ENCODE results near the gene ADCY4. TPM values are rescaled to one million over a fixed set of nuclear protein-coding genes. Genes with fewer than 3 reads are reported as not detected.

ADCY4 gene
- total and polyA plus RNA-seq, 2 of the 8 experiments (the other 6 are each of a cell fraction or from before 2014, with no cell fraction given), result 0.27 to 0.35 TPM

- Histone ChIP-seq H3K4me1 (replicated peaks in 1 of 4; ENCODE audit: control insufficient read depth in 3 of 4, insufficient read depth in 4 of 4, low read length in 3 of 4) (peaks cover 0 to 4% (median 1%) of the 10 kb centered on the region in 4 experiments; a peak in 3 of 7 replicates), H3K18ac (ENCODE audit: extremely low read depth, low read length) (no peak overlapping the region), H3K56ac (replicated peaks; ENCODE audit: insufficient read length, low read depth, low read length) (no peak overlapping the region), H4K20me1 (replicated peaks in 1 of 2; ENCODE audit: control insufficient read depth in 1 of 2, insufficient read depth in 2 of 2, low read length in 2 of 2) (no peaks in the 10 kb centered on the region), H3K4ac (replicated peaks; ENCODE audit: insufficient read length, low read depth, low read length) (no peak overlapping the region), H3K9ac (replicated peaks in 1 of 4; ENCODE audit: extremely low read depth in 1 of 4, low read depth in 3 of 4, low read length in 3 of 4) (no peak overlapping the region), H4K8ac (ENCODE audit: extremely low read depth, insufficient read depth, low read length) (no peak overlapping the region), H3K36me3 (ENCODE audit: control insufficient read depth in 2 of 4, insufficient read depth in 4 of 4, low read length in 3 of 4) (no peaks in the 10 kb centered on the region), H3K79me2 (ENCODE audit: control insufficient read depth in 1 of 2, insufficient read depth in 2 of 2, low read length in 2 of 2) (no peaks in the 10 kb centered on the region), H2BK5ac (ENCODE audit: low read depth, low read length) (no peak overlapping the region), H3K9me3 (ENCODE audit: insufficient read depth in 2 of 2, low read depth in 1 of 2, low read length in 1 of 2) (no peaks in the 10 kb centered on the region), H3K79me1 (ENCODE audit: low read depth, low read length) (no peaks in the 10 kb centered on the region), H2AFZ (ENCODE audit: low read length) (no peak overlapping the region), H3K23ac (ENCODE audit: insufficient read length) (no peak overlapping the region), H4K91ac (replicated peaks; ENCODE audit: insufficient read length, low read length) (no peak overlapping the region), H2BK12ac (ENCODE audit: low read depth, low read length) (no peak overlapping the region), H3K23me2 (ENCODE audit: low read depth, low read length) (peaks cover 7% of the 10 kb centered on the region), H2BK15ac (ENCODE audit: low read length) (no peak overlapping the region), H3K4me2 (ENCODE audit: insufficient read depth in 1 of 2, low read depth in 2 of 2, low read length in 2 of 2) (no peak overlapping the region), H3K27me3 (replicated peaks in 1 of 4; ENCODE audit: control insufficient read depth in 3 of 4, extremely low read depth in 1 of 4, insufficient read depth in 3 of 4, low read length in 3 of 4) (peaks cover 0 to 8% (median 2%) of the 10 kb centered on the region in 4 experiments; a peak in 4 of 7 replicates), H2BK120ac (replicated peaks; ENCODE audit: low read depth, low read length) (no peak overlapping the region), H2BK20ac (ENCODE audit: low read length) (no peak overlapping the region), H3K27ac (ENCODE audit: low read depth, low read length) (no peak overlapping the region), H3K14ac (ENCODE audit: insufficient read length) (no peak overlapping the region), H2AK5ac (ENCODE audit: low read depth, low read length) (no peak overlapping the region), H4K5ac (ENCODE audit: insufficient read length, low read depth, low read length) (no peak overlapping the region), H3K4me3 (ENCODE audit: extremely low read depth in 1 of 4, insufficient read depth in 2 of 4, low read depth in 3 of 4, low read length in 4 of 4) (no peak overlapping the region)
- FAIRE-seq, result no peak
- DNase-seq (ENCODE audit: low read depth in 1 of 2, low spot score in 2 of 2), result no peak
- WGBS, 2 experiments (ENCODE audit: extremely low coverage in 1 of 2, insufficient coverage in 1 of 2, insufficient read length in 1 of 2, insufficient replicate concordance in 2 of 2, low coverage in 1 of 2, low lambda C conversion rate in 2 of 2, missing lambda C conversion rate in 1 of 2), result 47% methylated on average over 2 of the region's 2 CpGs; no CpG with 5 or more reads in 1 of the 2 experiments
- CTCF ChIA-PET (ENCODE audit: partially characterized antibody), result interaction anchor here (0.6 to 6.9 kb wide), 26 partner anchors 9 to 74 kb away, joined by 3 to 52 read pairs (median 4); partner anchors contain the start of genes ADCY4, CBLN3 and KHNYN
- POLR2A ChIA-PET (ENCODE audit: partially characterized antibody), result interaction anchor here (1.1 to 1.2 kb wide), 3 partner anchors 16 to 80 kb away, joined by 3 to 4 read pairs (median 3); partner anchors contain the start of gene SDR39U1
- TF ChIP-seq SIX5 (IDR thresholded peaks at IDR 0.05; ENCODE audit: low read depth, low read length) (no peak), SIN3A (conservative IDR thresholded peaks at IDR 0.05 in 1 of 2, IDR thresholded peaks at IDR 0.05 in 1 of 2; ENCODE audit: low read depth in 1 of 2, low read length in 2 of 2) (no peak), POU5F1 (IDR thresholded peaks at IDR 0.05; ENCODE audit: low read depth, low read length) (no peak), PHF8 (conservative IDR thresholded peaks at IDR 0.05; ENCODE audit: low read depth, low read length) (no peak), SAP30 (IDR thresholded peaks at IDR 0.05; ENCODE audit: insufficient read depth, insufficient replicate concordance, low read length) (no peak), JUN (IDR thresholded peaks at IDR 0.05; ENCODE audit: low read depth, low read length) (no peak), RXRA (IDR thresholded peaks at IDR 0.05; ENCODE audit: insufficient read depth, low read depth, low read length) (no peak), CEBPB (IDR thresholded peaks at IDR 0.05; ENCODE audit: low read depth, low read length) (no peak), CTBP2 (IDR thresholded peaks at IDR 0.05; ENCODE audit: borderline replicate concordance, insufficient read depth, insufficient read length, low read length) (no peak), EGR1 (IDR thresholded peaks at IDR 0.05; ENCODE audit: borderline replicate concordance, low read depth, low read length) (no peak), TBP (IDR thresholded peaks at IDR 0.05; ENCODE audit: low read depth, low read length) (no peak), BRCA1 (IDR thresholded peaks at IDR 0.05; ENCODE audit: low read depth, low read length) (no peak), CBX8 (IDR thresholded peaks at IDR 0.05; ENCODE audit: borderline replicate concordance, low read depth, low read length) (no peak)
Observed at GRCh38 chr14:24362241-24362960, 27.5 kb upstream of the ADCY4 start.
